Inflammatory macrophage (primary cell): ENCODE data around the gene CYP4F12.
"Not testable (repeated sequence)": the region's sequence is repeated elsewhere in the genome, so short reads cannot be mapped to it uniquely, and the experiment has no call there.

Experiments used
- DNase-seq, 2 donors: peaks; one replicate each; pipeline ENCODE4 v3.0.0-alpha.2; 2020 to 2022

The CYP4F12 gene

DNA sequence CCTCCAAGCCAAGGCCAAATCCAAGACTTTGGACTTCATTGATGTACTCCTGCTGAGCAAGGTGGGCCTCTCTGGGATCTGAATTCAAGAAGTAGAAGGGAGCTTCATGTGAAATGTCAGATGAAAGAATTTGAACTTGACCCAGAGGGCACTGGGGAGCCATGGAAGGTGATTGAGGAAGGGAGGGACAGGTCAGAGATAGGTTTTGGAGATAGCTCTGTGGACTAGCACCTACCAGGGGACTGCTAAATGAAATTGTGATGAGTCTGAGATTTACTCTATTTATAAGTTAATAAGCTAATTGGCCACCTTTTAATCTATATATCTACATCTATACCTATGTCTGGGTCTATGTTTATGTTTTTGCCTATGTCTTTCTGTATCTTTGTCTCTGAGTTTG, 22.8 kb upstream of the CYP4F12 start:
- DNase-seq, result not testable (repeated sequence)

DNA sequence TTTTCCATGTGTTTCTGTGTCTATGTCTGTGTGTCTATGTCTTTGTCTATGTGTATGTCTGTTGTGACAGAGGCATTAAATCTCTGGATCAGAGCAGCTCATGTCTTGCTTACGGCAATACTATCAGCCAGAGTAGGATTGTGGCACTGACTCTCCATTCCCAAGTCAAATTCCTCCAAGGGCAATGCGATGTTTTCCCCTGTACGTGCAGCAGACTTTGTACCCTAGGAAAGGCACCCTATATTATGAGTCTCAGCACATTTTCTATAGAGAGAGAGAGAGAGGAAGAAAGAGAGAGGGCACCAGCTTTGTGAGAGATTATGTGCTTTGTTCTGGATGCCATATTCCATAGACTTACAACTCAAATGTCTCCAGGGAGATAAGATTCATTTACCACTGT, 21.1 kb upstream of the CYP4F12 start:
- DNase-seq, result no peak

DNA sequence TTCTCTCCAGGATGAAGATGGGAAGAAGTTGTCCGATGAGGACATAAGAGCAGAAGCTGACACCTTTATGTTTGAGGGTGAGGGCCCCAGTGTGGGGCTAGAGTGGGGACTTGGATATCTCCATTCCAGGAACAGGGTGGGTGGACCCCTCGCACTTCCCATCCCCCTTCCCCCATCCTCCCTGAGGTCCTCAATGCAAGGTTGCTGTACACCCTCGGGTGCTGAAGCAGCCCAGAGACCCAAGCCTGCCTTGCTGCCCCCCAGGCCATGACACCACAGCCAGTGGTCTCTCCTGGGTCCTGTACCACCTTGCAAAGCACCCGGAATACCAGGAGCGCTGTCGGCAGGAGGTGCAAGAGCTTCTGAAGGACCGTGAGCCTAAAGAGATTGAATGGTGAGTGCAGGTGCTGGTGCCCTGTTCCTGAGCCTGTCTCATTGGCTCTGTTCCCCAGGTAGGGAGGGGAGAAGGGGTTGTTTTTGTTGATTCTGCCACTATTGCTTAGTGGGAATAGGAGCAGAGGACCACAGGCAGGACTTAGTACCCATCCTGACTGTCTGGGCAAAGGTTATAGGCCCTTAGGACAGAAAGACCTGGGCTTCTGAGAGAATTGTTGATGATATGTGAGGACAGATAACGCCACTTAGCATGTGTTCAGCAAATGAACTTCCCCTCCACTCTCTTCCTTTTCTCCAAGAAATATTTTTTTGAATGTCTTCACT, 20.2 kb upstream of the CYP4F12 start:
- no peak for DNase-seq

GRCh38 chr19:15656467-15656866, 16.4 kb upstream of the CYP4F12 start:
- no peak for DNase-seq

DNA sequence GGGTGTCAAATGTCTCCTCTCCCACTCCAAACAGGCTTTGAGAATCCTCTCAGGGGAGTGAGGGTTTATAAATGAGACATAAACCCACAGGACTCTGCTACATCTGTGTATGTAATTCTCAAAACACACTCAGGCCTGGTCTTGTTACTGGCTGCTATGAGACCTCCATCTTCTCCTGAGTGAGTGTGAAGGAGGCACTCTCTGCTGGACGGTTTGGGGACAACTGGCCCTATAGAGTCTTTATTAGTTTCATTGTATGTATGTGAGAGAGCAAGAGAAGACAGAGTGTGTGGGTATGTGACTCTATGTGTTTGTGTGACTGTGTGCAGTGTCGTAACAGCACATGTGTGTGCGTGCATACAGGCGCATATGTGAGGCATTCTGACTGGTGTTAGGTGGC, 9.6 kb upstream of the CYP4F12 start:
- no peak for DNase-seq

- no peak for DNase-seq
Observed at GRCh38 chr19:15666186-15666585, 6.7 kb upstream of the CYP4F12 start.

DNA sequence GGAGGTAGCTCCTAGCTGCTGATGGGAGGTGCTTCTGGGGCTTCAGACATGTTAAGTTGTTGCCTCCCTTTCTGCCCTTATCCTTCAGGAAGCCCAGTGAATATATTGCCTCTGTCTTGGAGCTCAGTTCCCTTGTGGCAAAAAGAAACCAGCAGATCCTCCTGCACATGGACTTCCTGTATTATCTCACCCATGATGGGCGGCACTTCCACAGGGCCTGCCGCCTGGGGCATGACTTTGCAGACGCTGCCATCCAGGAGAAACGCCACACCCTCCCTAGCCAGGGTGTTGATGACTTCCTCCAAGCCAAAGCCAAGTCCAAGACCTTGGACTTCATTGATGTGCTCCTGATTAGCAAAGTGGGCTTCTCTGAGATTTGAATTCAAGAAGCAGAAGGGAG, 6.0 kb upstream of the CYP4F12 start:
- DNase-seq, result peak; percentile 75 to 80

DNA sequence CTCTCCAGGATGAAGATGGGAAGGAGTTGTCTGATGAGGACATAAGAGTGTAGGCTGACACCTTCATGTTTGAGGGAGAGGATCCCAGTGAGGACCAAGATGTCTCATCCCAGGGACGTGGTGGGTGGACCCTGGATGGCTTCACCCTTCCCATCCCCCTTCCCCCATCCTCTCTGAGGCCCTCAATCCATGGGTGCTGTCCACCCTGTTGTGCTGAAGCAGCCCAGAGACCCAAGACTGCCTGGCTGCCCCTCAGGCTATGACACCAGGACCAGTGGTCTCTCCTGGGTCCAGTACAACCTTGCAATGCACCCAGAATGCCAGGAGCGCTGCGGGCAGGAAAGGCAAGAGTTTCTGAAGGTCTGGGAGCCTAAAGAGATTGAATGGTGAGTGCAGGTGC, 3.4 kb upstream of the CYP4F12 start:
- no peak for DNase-seq

DNA sequence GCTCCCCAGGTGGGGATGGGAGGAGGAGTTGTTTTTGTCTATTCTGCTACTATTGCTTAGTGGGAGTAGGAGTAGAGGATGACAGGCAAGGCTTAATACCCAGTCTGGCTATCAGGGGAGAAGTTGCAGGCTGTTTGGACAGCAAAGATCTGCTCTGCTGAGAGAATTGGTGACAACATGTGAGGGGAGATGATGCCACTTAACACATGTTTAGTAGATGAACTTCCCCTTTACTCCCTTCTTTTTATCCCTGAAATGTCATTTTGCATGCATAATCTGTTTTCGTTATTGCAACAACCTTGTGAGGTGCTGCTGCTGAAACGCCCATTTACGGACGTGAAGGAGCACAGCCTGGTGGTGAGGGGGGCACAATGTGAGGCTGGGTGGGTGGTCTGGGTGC, 3.0 kb upstream of the CYP4F12 start:
- DNase-seq, result peak; percentile 36 to 54

GRCh38 chr19:15671237-15671821, 1.6 kb upstream of the CYP4F12 start:
- no peak for DNase-seq

DNA sequence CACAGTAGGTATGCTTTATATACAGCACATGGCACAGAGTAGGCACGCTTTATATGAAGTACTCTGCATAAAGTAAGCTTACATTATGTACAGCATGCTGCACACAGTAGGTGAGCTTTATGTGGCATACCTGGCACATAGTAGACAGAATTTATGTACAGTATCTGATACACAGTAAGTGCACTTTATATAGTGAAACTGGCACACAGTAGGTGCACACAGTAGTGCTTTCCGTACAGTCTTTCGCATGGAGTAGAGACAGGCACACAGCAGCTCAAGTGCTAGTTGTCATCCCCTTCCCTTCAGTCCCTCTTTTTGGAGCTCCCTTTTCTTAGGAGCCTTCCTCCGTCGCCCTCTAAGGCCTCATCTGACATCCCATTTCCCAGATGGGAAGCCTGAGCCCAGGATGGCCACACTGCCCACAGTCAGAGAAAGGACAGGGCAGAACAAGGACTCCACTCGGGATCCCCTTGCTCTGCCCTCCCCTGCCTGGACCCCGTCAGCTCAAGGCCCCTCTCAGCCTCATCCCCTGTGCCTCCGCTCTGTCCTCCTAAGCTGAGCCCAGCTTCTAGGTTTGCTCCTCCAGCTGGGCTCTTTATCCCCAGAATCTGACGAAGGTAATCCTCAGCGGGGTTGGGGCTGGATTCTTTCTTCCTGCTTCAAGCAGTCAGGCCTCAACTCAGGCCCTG, 852 bp upstream of the CYP4F12 start:
- DNase-seq, result no peak

DNA sequence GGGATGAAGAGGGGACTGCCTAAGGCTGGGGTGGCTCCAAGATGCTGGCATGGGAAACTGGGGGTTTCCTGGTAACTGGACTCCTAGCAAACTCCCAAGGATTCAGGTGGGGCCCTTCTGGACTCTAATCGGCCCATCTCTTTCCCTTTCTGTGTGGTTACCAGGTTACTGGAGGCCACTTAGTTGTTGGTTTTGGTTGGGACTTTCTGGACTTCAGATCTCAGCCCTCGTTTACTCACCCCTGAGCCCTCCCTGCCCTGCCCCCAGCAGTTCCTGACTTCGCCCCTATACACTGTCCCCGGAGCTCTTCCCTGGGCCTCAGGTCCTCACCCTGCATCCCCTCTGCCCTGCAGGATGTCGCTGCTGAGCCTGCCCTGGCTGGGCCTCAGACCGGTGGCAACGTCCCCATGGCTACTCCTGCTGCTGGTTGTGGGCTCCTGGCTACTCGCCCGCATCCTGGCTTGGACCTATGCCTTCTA, 328 bp downstream of the CYP4F12 start:
- DNase-seq, result no peak

DNA sequence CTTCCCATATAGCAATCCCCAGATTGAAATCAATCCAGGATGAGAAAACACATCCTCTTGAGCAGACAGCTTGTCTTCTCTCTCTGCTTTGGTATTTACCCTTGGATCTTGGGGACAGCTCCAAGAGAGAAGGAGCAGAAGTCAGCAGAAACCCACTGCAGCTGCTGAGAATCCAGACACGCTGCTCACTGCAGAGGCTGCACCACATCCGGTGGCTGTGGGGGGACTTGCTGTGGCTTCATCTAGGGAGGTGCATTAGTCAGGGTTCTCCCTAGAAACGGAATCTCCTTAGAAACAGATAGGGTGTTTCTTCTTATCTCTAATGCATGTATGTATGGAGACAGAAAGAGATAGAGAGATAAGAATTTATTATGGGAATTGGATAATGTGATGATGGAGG, 2.7 kb downstream of the CYP4F12 start:
- no peak for DNase-seq

- DNase-seq, result no peak
Observed at GRCh38 chr19:15679089-15679488, 6.2 kb downstream of the CYP4F12 start.

DNA sequence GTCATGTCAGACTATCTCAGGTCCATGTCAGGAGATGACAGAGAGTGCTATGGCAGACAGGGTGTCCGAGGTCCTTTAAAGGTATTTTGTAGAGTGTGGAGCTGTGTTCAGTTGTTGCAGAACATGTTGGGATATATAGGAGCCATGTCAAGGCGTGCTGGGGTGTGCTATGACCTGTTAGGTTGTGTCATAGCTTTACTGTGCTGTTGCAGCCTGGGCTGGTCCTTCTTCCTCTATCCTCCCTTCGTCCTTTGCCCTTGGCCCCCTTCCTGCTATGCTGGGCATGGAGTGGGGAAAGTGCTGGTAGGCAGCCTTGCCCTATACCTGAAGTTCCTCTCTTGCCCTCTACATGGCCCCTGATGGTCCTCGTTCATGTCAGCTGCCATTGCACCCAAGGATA, 7.0 kb downstream of the CYP4F12 start:
- DNase-seq, result not testable (repeated sequence)

DNA sequence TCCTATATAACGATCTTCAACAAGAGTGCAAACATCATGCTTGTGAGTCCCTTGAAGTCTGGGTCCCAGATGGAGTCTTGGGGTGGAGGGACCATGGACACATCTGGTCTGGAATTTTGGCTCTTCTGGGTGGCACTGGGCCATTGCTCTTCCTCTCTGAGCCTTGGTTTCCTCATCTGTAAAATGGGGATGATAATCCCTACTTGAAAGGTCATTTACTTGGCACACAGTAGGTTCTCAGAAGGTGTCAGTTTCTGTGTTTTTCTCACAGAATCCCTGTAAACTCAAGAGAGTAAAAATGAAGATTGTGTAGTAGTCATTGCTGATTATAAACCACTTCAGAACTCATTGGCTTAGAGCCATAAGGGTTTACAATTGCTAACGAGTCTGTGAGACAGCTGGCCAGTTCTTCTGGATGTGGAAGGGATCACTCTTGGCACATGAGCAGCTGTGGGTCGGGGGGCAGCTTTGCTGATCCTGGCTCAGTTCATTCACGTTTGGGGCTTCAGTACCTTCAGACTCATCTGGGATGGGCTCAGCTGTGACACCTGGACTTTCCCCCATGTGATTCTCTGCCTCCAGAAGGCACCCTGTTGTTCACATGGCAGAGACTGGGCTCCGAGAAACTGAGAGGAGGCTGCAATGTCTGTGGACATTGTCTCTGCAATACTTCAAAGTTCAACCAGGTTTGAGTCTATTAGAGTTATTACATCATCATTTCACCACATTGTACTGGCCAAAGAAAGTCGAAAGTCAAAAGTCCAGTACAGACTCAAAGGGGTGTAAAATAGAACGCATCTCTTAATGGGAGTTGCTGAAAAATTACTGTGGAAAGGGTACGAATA, 7.8 kb downstream of the CYP4F12 start:
- DNase-seq, result no peak

GRCh38 chr19:15683411-15683810, 10.5 kb downstream of the CYP4F12 start:
- DNase-seq, result no peak

- DNase-seq, result no peak
Observed at GRCh38 chr19:15684828-15685227, 11.9 kb downstream of the CYP4F12 start.

DNA sequence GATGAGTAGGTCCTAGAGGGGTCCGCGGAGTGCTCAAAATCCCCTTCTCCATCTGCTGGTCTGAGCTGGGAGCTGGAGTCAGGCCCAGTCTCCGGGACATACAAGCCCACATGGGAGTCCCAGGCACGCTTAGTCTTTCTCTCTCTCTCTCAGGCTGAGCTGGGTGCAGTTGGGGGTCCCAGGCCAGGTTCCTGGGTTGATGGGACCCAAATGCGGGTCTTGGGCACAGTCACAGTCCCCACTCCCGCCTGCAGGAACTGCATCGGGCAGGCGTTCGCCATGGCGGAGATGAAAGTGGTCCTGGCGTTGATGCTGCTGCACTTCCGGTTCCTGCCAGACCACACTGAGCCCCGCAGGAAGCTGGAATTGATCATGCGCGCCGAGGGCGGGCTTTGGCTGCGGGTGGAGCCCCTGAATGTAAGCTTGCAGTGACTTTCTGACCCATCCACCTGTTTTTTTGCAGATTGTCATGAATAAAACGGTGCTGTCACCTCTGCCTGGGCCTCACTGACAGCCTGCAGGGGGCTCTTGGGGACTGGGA, 23.8 kb downstream of the CYP4F12 start:
- no peak for DNase-seq

DNA sequence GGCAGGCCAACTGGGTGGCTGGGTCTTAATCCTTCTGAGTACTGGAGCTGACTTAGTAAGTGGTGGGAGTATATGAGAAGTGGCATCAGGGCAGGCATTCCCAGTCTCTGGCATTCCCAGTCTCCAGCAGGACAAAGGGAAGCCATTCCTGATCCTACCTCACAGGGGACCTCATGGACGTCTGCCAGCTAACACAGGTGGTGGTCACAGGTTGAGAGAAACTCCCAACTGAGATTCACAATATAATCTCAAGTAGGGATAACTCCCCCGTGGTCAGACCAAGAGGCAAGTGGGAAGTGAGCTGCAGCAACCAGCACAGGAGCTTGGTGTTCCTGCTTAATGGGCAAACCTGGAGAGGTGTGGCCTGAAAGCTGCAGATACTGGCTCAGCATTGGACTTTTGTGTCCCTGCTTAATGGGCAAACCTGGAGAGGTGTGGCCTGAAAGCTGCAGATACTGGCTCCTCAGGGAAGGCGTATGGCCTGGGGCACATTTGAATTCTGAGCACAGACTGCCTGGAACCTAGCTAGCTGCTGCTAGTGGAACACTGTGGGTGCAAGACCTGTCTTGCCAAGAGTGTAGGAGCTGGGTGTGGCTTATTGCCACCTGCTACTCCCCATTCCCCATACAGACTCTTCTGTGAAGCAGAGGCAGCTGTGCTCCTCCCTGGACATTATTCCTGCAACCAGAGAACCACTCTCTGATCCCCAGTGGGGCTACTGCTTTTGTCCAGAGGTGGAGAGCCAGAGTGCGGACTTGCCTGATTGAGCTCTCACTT, 29.1 kb downstream of the CYP4F12 start:
- no peak for DNase-seq

GRCh38 chr19:15702534-15702930, 29.6 kb downstream of the CYP4F12 start:
- peak; percentile 76 to 79 for DNase-seq

GRCh38 chr19:15714638-15715037, 41.8 kb downstream of the CYP4F12 start:
- DNase-seq, result no peak
